Measurements from ENCODE around the gene PIK3C2B.
A peak's percentile ranks its signal among the peaks of the same experiment; 100 is the strongest.

The PIK3C2B gene

DNA sequence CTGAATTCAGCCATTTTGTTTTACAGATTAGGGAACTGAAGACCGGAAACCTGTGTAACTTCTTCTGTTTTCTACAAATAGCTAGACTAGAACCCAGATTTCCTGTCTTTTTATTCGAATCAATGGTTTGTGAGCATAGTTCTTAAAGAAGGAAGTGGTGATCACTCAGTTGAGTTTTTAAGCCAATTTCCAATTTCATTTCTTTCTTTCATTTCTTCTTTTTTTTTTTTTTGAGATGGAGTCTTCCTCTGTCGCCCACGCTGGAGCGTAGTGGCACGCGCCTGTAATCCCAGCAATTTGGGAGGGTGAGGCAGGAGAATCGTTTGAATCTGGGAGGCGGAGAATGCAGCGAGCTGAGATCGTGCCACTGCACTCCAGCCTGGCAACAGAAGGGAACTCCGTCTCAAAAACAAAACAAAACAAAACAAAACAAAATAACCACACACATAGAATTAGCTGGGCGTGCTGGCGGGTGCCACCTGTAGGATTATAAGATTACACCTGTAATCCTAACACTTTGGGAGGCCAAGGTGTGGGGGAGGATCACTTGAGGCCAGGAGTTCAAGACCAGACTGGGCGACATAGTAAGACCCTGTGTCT, 18.6 kb upstream of the PIK3C2B start:
- no peak overlapping the region for H4K91ac ChIP-seq (ENCODE audit: low read length)
- H2BK15ac ChIP-seq (ENCODE audit: low read depth, poor library complexity, severe bottlenecking): no peak overlapping the region
- no peak for DNase-seq
- no peak overlapping the region for H3K4me2 ChIP-seq (ENCODE audit: low read length, poor library complexity, severe bottlenecking)
- H2BK120ac ChIP-seq (ENCODE audit: low read depth, low read length): no peak overlapping the region
- H3K18ac ChIP-seq (ENCODE audit: low read depth in 1 of 2, low read length in 2 of 2): no peak overlapping the region
- peaks cover 4% of the 10 kb centered on the region in 2 experiments for H3K36me3 ChIP-seq (ENCODE audit: control insufficient read depth in 1 of 2, insufficient read depth in 2 of 2, low read depth in 1 of 2, low read length in 2 of 2)
- no peaks in the 10 kb centered on the region for H3K79me1 ChIP-seq (replicated peaks; ENCODE audit: low read length, poor library complexity, severe bottlenecking)
- no peak overlapping the region for H3K27ac ChIP-seq (ENCODE audit: low read length, poor library complexity, severe bottlenecking)
- 84% methylated on average over 8 of the region's 15 CpGs for WGBS
- H3K4me3 ChIP-seq (ENCODE audit: insufficient read depth in 1 of 2, low read depth in 1 of 2, low read length in 2 of 2): no peak overlapping the region
- no peak overlapping the region for H4K8ac ChIP-seq (ENCODE audit: low read length)
- H3K27me3 ChIP-seq (ENCODE audit: control insufficient read depth in 1 of 2, insufficient read depth in 1 of 2, low read length in 2 of 2): no peaks in the 10 kb centered on the region
- no peak overlapping the region for H3K9ac ChIP-seq (ENCODE audit: low read length)
- H2BK12ac ChIP-seq (ENCODE audit: low read length in 2 of 2): no peak overlapping the region
- H2AK5ac ChIP-seq (ENCODE audit: low read length, severe bottlenecking): no peak overlapping the region
- H3K4ac ChIP-seq (ENCODE audit: low read depth in 1 of 2, low read length in 2 of 2): no peak overlapping the region
- H2BK5ac ChIP-seq (ENCODE audit: low read depth, low read length, poor library complexity, severe bottlenecking): no peak overlapping the region
- no peak overlapping the region for H2AFZ ChIP-seq (ENCODE audit: low read depth, low read length)
- H3K14ac ChIP-seq (ENCODE audit: low read length in 2 of 2): no peak overlapping the region
- peaks cover 8% of the 10 kb centered on the region for H3K4me1 ChIP-seq (ENCODE audit: control insufficient read depth, insufficient read depth, low read depth, low read length)
- H3K23ac ChIP-seq (ENCODE audit: low read length in 2 of 2): no peak overlapping the region
- no peaks in the 10 kb centered on the region for H3K9me3 ChIP-seq (ENCODE audit: control insufficient read depth, low read length)

GRCh38 chr1:204511366-204511765, 16.8 kb upstream of the PIK3C2B start:
- no peak overlapping the region for H3K9ac ChIP-seq (ENCODE audit: low read length)
- H3K18ac ChIP-seq (ENCODE audit: low read depth in 1 of 2, low read length in 2 of 2): no peak overlapping the region
- H4K8ac ChIP-seq (ENCODE audit: low read length): no peak overlapping the region
- no peak overlapping the region for H2BK12ac ChIP-seq (ENCODE audit: low read length in 2 of 2)
- H2BK5ac ChIP-seq (ENCODE audit: low read depth, low read length, poor library complexity, severe bottlenecking): no peak overlapping the region
- no peak overlapping the region for H2AK5ac ChIP-seq (ENCODE audit: low read length, severe bottlenecking)
- H3K4me2 ChIP-seq (ENCODE audit: low read length, poor library complexity, severe bottlenecking): no peak overlapping the region
- no peak overlapping the region for H3K14ac ChIP-seq (ENCODE audit: low read length in 2 of 2)
- H3K9me3 ChIP-seq (ENCODE audit: control insufficient read depth, low read length): no peaks in the 10 kb centered on the region
- H3K4me3 ChIP-seq (ENCODE audit: insufficient read depth in 1 of 2, low read depth in 1 of 2, low read length in 2 of 2): no peak overlapping the region
- no peak overlapping the region for H2AFZ ChIP-seq (ENCODE audit: low read depth, low read length)
- no peaks in the 10 kb centered on the region for H3K36me3 ChIP-seq (ENCODE audit: control insufficient read depth in 1 of 2, insufficient read depth in 2 of 2, low read depth in 1 of 2, low read length in 2 of 2)
- no peak for DNase-seq
- no peaks in the 10 kb centered on the region for H3K27me3 ChIP-seq (ENCODE audit: control insufficient read depth in 1 of 2, insufficient read depth in 1 of 2, low read length in 2 of 2)
- H3K79me1 ChIP-seq (replicated peaks; ENCODE audit: low read length, poor library complexity, severe bottlenecking): no peaks in the 10 kb centered on the region
- H3K27ac ChIP-seq (ENCODE audit: low read length, poor library complexity, severe bottlenecking): no peak overlapping the region
- H2BK120ac ChIP-seq (ENCODE audit: low read depth, low read length): no peak overlapping the region
- H3K4ac ChIP-seq (ENCODE audit: low read depth in 1 of 2, low read length in 2 of 2): no peak overlapping the region
- H3K23ac ChIP-seq (ENCODE audit: low read length in 2 of 2): no peak overlapping the region
- peaks cover 2% of the 10 kb centered on the region for H3K4me1 ChIP-seq (ENCODE audit: control insufficient read depth, insufficient read depth, low read depth, low read length)
- H2BK15ac ChIP-seq (ENCODE audit: low read depth, poor library complexity, severe bottlenecking): no peak overlapping the region
- no peak overlapping the region for H4K91ac ChIP-seq (ENCODE audit: low read length)

DNA sequence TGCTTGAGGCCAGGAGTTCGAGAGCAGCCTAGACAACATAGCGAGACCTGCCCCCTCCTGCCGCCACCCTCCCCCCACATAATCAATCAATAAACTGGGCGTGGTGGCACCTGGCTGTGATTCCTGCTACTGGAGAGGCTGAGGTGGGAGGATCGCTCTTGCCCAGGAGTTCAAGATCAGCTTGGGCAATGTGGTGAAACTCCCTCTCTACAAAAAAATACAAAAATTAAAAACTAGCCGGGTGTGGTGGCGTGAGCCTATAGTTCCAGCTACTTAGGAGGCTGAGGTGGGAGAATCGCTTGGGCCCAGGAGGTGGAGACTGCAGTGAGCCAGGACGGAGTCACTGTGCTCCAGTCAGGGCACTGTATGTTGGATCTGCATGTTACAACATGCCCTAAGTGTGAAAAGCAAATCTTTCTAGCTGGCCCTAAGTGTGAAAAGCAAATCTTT, 14.6 kb upstream of the PIK3C2B start:
- no peaks in the 10 kb centered on the region for H3K79me1 ChIP-seq (replicated peaks; ENCODE audit: low read length, poor library complexity, severe bottlenecking)
- no peak for DNase-seq

GRCh38 chr1:204507317-204508105, 12.9 kb upstream of the PIK3C2B start:
- Histone ChIP-seq H3K79me1 (replicated peaks; ENCODE audit: low read length, poor library complexity, severe bottlenecking) (no peaks in the 10 kb centered on the region), H3K23ac (ENCODE audit: low read length in 2 of 2) (no peak overlapping the region), H2AK5ac (ENCODE audit: low read length, severe bottlenecking) (no peak overlapping the region), H2AFZ (ENCODE audit: low read depth, low read length) (peak overlapping the region; percentile 30), H3K27ac (ENCODE audit: low read length, poor library complexity, severe bottlenecking) (peak overlapping the region; percentile 85), H3K14ac (ENCODE audit: low read length in 2 of 2) (no peak overlapping the region), H3K36me3 (ENCODE audit: control insufficient read depth in 1 of 2, insufficient read depth in 2 of 2, low read depth in 1 of 2, low read length in 2 of 2) (no peaks in the 10 kb centered on the region), H3K4me2 (ENCODE audit: low read length, poor library complexity, severe bottlenecking) (peak overlapping the region; percentile 66), H2BK120ac (ENCODE audit: low read depth, low read length) (no peak overlapping the region), H3K9ac (ENCODE audit: low read length) (peak overlapping the region; percentile 94), H3K9me3 (ENCODE audit: control insufficient read depth, low read length) (no peaks in the 10 kb centered on the region), H3K4me1 (ENCODE audit: control insufficient read depth, insufficient read depth, low read depth, low read length) (no peaks in the 10 kb centered on the region), H4K8ac (ENCODE audit: low read length) (peak overlapping the region; percentile 93), H3K4ac (ENCODE audit: low read depth in 1 of 2, low read length in 2 of 2) (peak overlapping the region in 1 of 2 experiments; percentile 35), H2BK5ac (ENCODE audit: low read depth, low read length, poor library complexity, severe bottlenecking) (no peak overlapping the region), H2BK12ac (ENCODE audit: low read length in 2 of 2) (no peak overlapping the region), H3K18ac (ENCODE audit: low read depth in 1 of 2, low read length in 2 of 2) (no peak overlapping the region), H2BK15ac (ENCODE audit: low read depth, poor library complexity, severe bottlenecking) (no peak overlapping the region), H3K4me3 (ENCODE audit: insufficient read depth in 1 of 2, low read depth in 1 of 2, low read length in 2 of 2) (peak overlapping the region; percentile 61 to 86), H3K27me3 (ENCODE audit: control insufficient read depth in 1 of 2, insufficient read depth in 1 of 2, low read length in 2 of 2) (no peaks in the 10 kb centered on the region), H4K91ac (ENCODE audit: low read length) (no peak overlapping the region)
- DNase-seq: peak; percentile 49
- WGBS: 1% methylated on average over 18 of the region's 22 CpGs

More for the DNA sequence above, 14.6 kb upstream of the PIK3C2B start:
- H3K4me3 ChIP-seq (ENCODE audit: insufficient read depth in 1 of 2, low read depth in 1 of 2, low read length in 2 of 2): no peak overlapping the region
- H2BK5ac ChIP-seq (ENCODE audit: low read depth, low read length, poor library complexity, severe bottlenecking): no peak overlapping the region
- H4K8ac ChIP-seq (ENCODE audit: low read length): no peak overlapping the region
- H2AFZ ChIP-seq (ENCODE audit: low read depth, low read length): no peak overlapping the region
- no peaks in the 10 kb centered on the region for H3K4me1 ChIP-seq (ENCODE audit: control insufficient read depth, insufficient read depth, low read depth, low read length)
- no peaks in the 10 kb centered on the region for H3K36me3 ChIP-seq (ENCODE audit: control insufficient read depth in 1 of 2, insufficient read depth in 2 of 2, low read depth in 1 of 2, low read length in 2 of 2)
- H3K14ac ChIP-seq (ENCODE audit: low read length in 2 of 2): no peak overlapping the region
- H3K27ac ChIP-seq (ENCODE audit: low read length, poor library complexity, severe bottlenecking): no peak overlapping the region
- H3K4ac ChIP-seq (ENCODE audit: low read depth in 1 of 2, low read length in 2 of 2): no peak overlapping the region
- no peak overlapping the region for H2BK120ac ChIP-seq (ENCODE audit: low read depth, low read length)
- 69% methylated on average over 6 of the region's 9 CpGs for WGBS
- H3K4me2 ChIP-seq (ENCODE audit: low read length, poor library complexity, severe bottlenecking): no peak overlapping the region
- no peak overlapping the region for H3K18ac ChIP-seq (ENCODE audit: low read depth in 1 of 2, low read length in 2 of 2)
- no peak overlapping the region for H4K91ac ChIP-seq (ENCODE audit: low read length)
- H3K23ac ChIP-seq (ENCODE audit: low read length in 2 of 2): no peak overlapping the region
- H2BK12ac ChIP-seq (ENCODE audit: low read length in 2 of 2): no peak overlapping the region
- no peak overlapping the region for H3K9ac ChIP-seq (ENCODE audit: low read length)
- no peak overlapping the region for H2AK5ac ChIP-seq (ENCODE audit: low read length, severe bottlenecking)
- no peak overlapping the region for H2BK15ac ChIP-seq (ENCODE audit: low read depth, poor library complexity, severe bottlenecking)
- no peaks in the 10 kb centered on the region for H3K9me3 ChIP-seq (ENCODE audit: control insufficient read depth, low read length)
- no peaks in the 10 kb centered on the region for H3K27me3 ChIP-seq (ENCODE audit: control insufficient read depth in 1 of 2, insufficient read depth in 1 of 2, low read length in 2 of 2)
